Fibroblast of skin of back (primary cell): Measurements from ENCODE around the gene MBD2. TPM values are rescaled to one million over a fixed set of nuclear protein-coding genes. Genes with fewer than 3 reads are reported as not detected.
A peak's percentile ranks its signal among the peaks of the same experiment; 100 is the strongest.

Experiments
- DNase-seq: peaks from one replicate; pipeline ENCODE4 v3.0.0-alpha.2; 2013
- polyA plus RNA-seq, 2 experiments: library from polyadenylated mRNA; unstranded; fragments of 120-200 nt; gene quantifications; one replicate each; pipeline ENCODE4 v1.2.1, GENCODE V29; 2013; ENCODE audit not compliant: insufficient read length in 2 of 2

Gene MBD2
- 118 TPM for polyA plus RNA-seq (2013, experiment 1 of 2; ENCODE audit: insufficient read length)
- 131 TPM for polyA plus RNA-seq (2013, experiment 2 of 2; ENCODE audit: insufficient read length)

- peak; percentile 95 for DNase-seq
Measured at GRCh38 chr18:54224379-54225014, at the start of gene MBD2. Gene MBD2 (minus strand): TSS chr18:54224669. CDS start chr18:54224559, 110 bp downstream.

DNA sequence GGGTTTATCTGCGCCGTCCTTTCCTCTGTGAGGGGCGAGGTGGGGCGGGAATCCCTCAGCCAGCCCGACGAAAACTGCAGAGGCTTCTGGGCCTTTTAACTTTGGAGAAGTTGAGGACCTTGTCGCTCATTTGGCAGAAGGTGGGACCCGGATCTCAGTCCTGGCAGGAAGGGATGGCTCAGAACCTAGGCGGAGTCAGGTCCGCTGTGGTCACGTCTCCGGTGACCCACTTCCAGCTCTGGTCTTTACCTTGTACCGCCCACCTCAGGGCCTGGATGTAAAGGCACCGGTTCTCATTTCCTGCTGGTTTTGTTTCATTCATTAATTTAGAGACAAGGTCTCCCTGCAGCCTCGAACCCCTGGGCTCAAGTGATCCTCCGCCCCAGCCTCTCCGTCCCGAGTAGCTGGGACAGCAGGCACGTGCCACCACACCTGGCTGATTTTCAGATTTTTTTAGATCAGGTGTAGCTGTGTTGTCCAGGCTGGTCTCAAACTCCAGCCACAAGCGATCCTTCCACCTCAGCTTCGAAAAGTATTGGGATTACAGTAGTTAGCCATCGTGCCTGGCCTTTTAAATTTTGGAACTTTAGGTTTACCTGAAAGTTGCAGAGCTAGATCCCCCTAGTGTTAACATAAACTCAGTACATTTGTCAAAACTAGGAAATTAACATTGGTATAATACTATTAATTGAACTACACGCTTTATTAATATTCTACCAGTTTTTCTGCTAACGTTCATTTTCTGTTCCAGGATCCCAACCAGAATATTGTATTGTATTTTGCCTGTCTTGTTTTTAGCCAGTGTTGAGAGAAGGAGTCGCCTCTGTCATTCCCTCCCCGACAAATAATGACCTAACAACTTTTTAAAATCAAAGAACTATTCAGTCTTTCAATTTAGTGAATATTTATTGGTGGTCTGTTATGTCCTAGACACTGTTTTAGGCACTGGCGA is 45.7 kb upstream of the MBD2 start:
- peak; percentile 55 for DNase-seq

GRCh38 chr18:54268751-54269150 is 44.3 kb upstream of the MBD2 start:
- DNase-seq, result peak; percentile 0

DNA sequence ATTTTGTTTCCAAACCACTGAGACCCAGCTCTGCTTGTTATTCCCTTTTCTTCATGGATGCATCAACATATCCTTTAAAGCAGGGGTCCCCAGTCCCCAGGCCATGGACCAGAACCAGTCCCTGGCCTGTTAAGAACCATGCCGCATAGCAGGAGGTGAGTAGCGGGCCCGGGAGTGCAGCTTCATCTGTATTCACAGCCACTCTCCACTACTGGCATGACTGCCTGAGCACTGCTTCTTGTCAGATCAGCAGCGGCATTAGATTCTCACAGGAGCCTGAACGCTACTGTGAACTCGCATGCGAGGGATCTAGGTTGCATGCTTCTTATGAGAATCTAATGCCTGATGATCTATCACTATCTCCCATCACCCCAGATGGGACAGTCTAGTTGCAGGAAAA is 43.2 kb upstream of the MBD2 start:
- no peak for DNase-seq

DNA sequence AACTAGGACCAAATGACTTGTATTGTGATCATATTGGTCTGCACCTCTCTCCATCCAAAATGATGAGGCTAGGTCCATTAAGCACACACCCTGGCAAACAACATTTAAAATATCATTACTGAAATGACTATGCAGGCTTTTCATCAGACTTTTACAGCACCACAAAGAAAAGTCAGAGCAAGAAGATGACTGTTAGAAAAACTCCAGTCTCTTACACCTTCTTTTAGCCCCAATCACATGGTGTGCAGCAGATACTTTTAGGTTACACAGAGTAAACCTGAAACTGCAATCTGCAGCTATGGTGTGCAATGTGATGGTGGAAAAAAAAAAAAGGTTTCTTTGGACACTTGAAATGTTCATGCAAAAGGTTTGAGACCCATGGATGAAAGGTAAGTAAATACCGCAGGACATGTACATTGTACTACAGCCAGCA is 39.5 kb upstream of the MBD2 start:
- no peak for DNase-seq

- DNase-seq, result no peak
Measured at GRCh38 chr18:54261894-54262293, 37.4 kb upstream of the MBD2 start.

GRCh38 chr18:54260396-54261072 is 36.1 kb upstream of the MBD2 start:
- no peak for DNase-seq

GRCh38 chr18:54257818-54258217 is 33.3 kb upstream of the MBD2 start:
- peak; percentile 8 for DNase-seq

- DNase-seq, result no peak
Measured at GRCh38 chr18:54257015-54257414, 32.5 kb upstream of the MBD2 start.

GRCh38 chr18:54255141-54255540 is 30.7 kb upstream of the MBD2 start:
- DNase-seq, result no peak

DNA sequence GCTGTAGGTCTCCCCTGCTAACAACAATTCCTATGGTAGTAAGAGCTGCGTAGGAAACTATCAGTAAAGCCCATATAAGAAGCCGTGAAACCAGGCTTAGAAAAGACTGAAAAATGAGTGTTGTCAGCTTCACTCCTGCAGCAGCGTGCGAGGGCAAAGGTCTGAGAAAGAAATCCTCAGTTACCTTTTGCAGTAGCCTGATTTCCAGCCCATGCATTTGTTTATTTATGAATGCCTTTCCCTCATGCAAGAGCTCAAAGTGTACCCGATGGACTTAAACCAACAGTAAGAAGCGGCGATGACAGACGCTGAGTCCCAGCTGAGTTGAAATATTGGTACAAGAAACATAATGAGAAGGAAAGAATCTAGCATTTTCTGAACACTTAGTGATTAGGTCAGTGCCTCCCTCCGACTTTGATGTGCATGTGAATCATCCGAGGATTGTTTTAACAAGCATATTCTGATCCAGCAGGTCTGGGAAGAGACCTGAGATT is 29.8 kb upstream of the MBD2 start:
- DNase-seq, result peak; percentile 21

GRCh38 chr18:54251606-54252390 is 27.3 kb upstream of the MBD2 start:
- DNase-seq, result no peak

DNA sequence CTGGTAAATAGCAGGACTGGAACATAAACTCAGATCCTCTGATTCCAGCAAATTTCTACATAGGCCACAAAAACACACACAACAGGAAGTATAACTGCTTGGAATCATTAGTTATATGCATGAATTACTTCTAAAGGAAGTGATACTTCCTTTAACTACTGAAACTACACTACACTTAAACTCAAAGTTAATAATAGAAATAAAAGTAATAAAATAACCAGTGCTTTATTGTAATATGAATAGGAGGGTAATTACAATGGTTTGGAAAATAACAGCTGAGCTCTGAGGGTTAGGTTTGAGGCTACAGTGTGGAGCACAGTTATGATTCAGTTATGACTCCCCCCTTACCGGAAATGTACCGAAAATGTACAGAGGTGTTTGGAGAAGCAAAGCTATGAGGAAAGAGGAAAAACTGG is 26.4 kb upstream of the MBD2 start:
- DNase-seq, result no peak

DNA sequence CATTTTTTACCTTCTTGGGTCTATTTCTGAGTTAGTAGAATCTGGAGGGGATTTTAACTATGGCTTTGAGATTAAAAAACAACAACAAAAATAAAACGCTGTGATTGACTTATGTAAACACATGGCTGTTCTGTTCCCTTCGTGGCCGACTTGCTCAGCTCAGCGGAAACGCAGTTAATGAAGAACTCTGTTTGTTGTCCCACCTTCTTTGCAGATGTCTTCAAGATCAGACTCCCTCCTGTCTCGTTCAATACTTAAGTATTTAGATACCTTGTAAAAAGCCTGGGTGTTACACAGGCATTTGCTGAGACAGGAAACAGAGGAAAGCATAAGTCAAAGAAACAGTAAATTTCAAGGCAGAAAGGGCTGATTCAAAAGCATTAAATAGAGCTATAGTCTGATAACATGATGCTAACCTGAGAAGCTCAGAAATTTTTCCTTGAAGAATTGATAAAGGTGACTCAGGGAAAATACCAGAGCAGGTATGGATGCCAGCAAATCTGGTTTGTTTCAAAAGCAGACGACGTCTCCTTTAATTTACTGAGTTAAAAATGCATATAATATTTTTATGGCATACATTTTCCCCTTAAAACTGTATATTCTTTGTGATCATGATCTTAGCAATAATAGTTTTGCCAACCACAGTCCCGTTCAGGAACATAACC is 23.2 kb upstream of the MBD2 start:
- DNase-seq, result no peak

GRCh38 chr18:54242327-54242726 is 17.9 kb upstream of the MBD2 start:
- no peak for DNase-seq

GRCh38 chr18:54241483-54241882 is 17.0 kb upstream of the MBD2 start:
- no peak for DNase-seq

DNA sequence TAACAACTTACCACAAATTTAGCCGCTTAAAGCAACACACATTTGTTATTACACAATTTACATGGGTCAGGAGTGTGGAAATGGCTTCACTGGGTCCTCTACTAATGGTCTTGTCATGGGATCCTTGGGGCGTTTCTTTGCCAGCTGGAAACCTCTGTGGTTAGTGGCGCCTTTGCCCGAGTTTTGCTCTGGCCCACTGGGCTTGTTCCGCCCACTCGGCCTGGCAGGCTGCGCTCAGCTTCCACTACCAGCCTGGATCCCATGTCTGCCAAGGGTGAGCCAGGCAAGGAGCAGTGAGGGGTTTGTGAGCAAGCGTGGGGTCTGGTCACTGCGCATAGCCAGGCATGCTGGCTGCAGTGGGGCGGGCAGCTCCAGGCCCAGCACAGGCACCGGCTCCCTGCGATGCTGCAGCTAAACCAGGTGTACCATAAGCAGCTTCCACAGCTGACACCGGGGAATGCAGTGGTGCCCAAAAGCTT is 16.2 kb upstream of the MBD2 start:
- DNase-seq, result no peak

DNA sequence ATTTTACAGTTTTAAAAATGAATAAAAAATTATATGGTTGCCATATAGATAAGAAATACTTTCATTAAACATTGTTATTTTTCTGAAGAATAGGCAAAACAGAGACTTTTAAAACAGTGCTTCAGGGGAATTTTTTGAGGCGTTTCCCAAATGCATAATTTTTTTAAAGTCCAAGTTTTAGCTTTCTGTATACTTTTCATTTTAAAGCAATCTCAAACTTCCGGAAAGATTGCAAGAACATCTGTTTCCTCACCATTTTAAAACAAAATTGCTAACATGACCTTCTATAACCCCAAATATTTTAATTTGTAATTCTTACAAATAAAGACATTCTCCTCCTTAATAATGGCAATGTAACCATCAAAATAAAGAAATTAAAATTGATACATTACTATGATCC is 15.1 kb upstream of the MBD2 start:
- DNase-seq, result no peak

- DNase-seq, result no peak
Measured at GRCh38 chr18:54239091-54239490, 14.6 kb upstream of the MBD2 start.

- no peak for DNase-seq
Measured at GRCh38 chr18:54238173-54238936, 13.9 kb upstream of the MBD2 start.

- DNase-seq, result peak; percentile 44
Measured at GRCh38 chr18:54235871-54236270, 11.4 kb upstream of the MBD2 start.
